IMR-90 (cell line): ENCODE results near the gene TBXAS1. TPM values are rescaled to one million over a fixed set of nuclear protein-coding genes. Genes with fewer than 3 reads are reported as not detected.

Experiments used
- ATAC-seq: fragments of 200-7000 bp; cut with Tn5 transposase; 2 replicates; pipeline ENCODE4 v1.9.1; 2020; ENCODE audit warnings: low read depth, mild to moderate bottlenecking, moderate library complexity
- BruUV-seq: library from RNA; stranded (reverse); fragments of 400-500 nt; replicated peaks from 2 replicates; lab custom pipeline; 2021; lab: Mats Ljungman, UMichigan
- CTCF ChIA-PET: fragments of 300-600 bp; formaldehyde crosslinking; extraction: SDS; loops from one replicate; lab custom pipeline; 2021; ENCODE audit warnings: antibody characterized with exemption; lab: Yijun Ruan, JAX
- POLR2A ChIA-PET: fragments of 300-600 bp; sonication (Branson Sonifier 250); formaldehyde crosslinking; loops from one replicate; lab custom pipeline; 2022; ENCODE audit warnings: antibody characterized with exemption; ENCODE audit not compliant: unreplicated experiment; lab: Charles Lee
- DNase-seq: peaks from one replicate; pipeline ENCODE4 v3.0.0; 2013
- H2AFZ ChIP-seq: replicated peaks from 2 replicates; pipeline ENCODE3; 2013; ENCODE audit warnings: low read length, mild to moderate bottlenecking; ENCODE audit not compliant: poor library complexity
- H2AK5ac ChIP-seq: 2 replicates; pipeline ENCODE4 v1.6.1; 2013; ENCODE audit warnings: low read depth, low read length, inconsistent platforms
- H2AK9ac ChIP-seq: replicated peaks from 2 replicates; pipeline ENCODE3; 2013; ENCODE audit warnings: mild to moderate bottlenecking, low read depth, low read length, moderate library complexity; ENCODE audit not compliant: poor library complexity
- H2BK120ac ChIP-seq: 2 replicates; pipeline ENCODE4 v1.6.1; 2013; ENCODE audit warnings: low read depth, low read length, inconsistent platforms
- H2BK15ac ChIP-seq: 3 replicates; pipeline ENCODE4 v1.6.1; 2013; ENCODE audit warnings: low read depth, low read length, inconsistent platforms
- H2BK20ac ChIP-seq: 2 replicates; pipeline ENCODE4 v1.6.1; 2013; ENCODE audit warnings: low read depth, mild to moderate bottlenecking, inconsistent platforms, low read length, moderate library complexity
- H2BK5ac ChIP-seq: 2 replicates; pipeline ENCODE4 v1.6.1; 2013; ENCODE audit warnings: mild to moderate bottlenecking, low read depth, low read length, inconsistent platforms; ENCODE audit not compliant: poor library complexity, severe bottlenecking
- H3K14ac ChIP-seq: replicated peaks from 2 replicates; pipeline ENCODE4 v1.6.1; 2013; ENCODE audit warnings: low read depth, low read length, inconsistent platforms
- H3K18ac ChIP-seq: 2 replicates; pipeline ENCODE4 v1.6.1; 2013; ENCODE audit warnings: low read depth, low read length, control low read depth
- H3K23ac ChIP-seq: 2 replicates; pipeline ENCODE4 v1.6.1; 2013; ENCODE audit warnings: low read depth, low read length, inconsistent platforms
- H3K27ac ChIP-seq: 2 replicates; pipeline ENCODE4 v1.5.1; 2013; ENCODE audit warnings: mild to moderate bottlenecking, control low read depth, low read length; ENCODE audit not compliant: insufficient read depth
- H3K27me3 ChIP-seq: 2 replicates; pipeline ENCODE4 v1.6.1; 2013; ENCODE audit warnings: low read length; ENCODE audit not compliant: control insufficient read depth, insufficient read depth
- H3K36me3 ChIP-seq: 2 replicates; pipeline ENCODE4 v1.6.1; 2013; ENCODE audit warnings: low read length, mixed read lengths; ENCODE audit not compliant: control insufficient read depth, insufficient read depth
- H3K4ac ChIP-seq: 2 replicates; pipeline ENCODE4 v1.6.1; 2013; ENCODE audit warnings: low read depth, low read length, inconsistent platforms
- H3K4me1 ChIP-seq: 2 replicates; pipeline ENCODE4 v1.6.1; 2013; ENCODE audit warnings: low read length, mixed read lengths; ENCODE audit not compliant: control insufficient read depth, insufficient read depth
- H3K4me2 ChIP-seq: 2 replicates; pipeline ENCODE4 v1.6.1; 2013; ENCODE audit warnings: low read depth, mild to moderate bottlenecking, control low read depth, low read length, moderate library complexity
- H3K4me3 ChIP-seq: 2 replicates; pipeline ENCODE4 v1.5.1; 2013; ENCODE audit warnings: low read depth, mild to moderate bottlenecking, control low read depth, low read length, moderate library complexity; ENCODE audit not compliant: insufficient read depth
- H3K56ac ChIP-seq: 2 replicates; pipeline ENCODE4 v1.6.1; 2013; ENCODE audit warnings: low read length, inconsistent platforms; ENCODE audit not compliant: insufficient read depth; ENCODE audit errors: extremely low read depth
- H3K79me1 ChIP-seq, 2 experiments: 2 replicates each; pipeline ENCODE4 v1.6.1; 2013; ENCODE audit warnings: low read length in 2 of 2, inconsistent platforms in 1 of 2, low read depth in 1 of 2
- H3K9ac ChIP-seq: 2 replicates; pipeline ENCODE4 v1.6.1; 2013; ENCODE audit warnings: low read depth, low read length, control low read depth
- H3K9me1 ChIP-seq: 2 replicates; pipeline ENCODE4 v1.6.1; 2013; ENCODE audit warnings: low read length, inconsistent platforms; ENCODE audit not compliant: insufficient read depth
- H3K9me3 ChIP-seq: 2 replicates; pipeline ENCODE4 v1.6.1; 2013; ENCODE audit warnings: low read length; ENCODE audit not compliant: control insufficient read depth, insufficient read depth
- H4K20me1 ChIP-seq: 2 replicates; pipeline ENCODE4 v1.6.1; 2013; ENCODE audit warnings: low read length, inconsistent platforms; ENCODE audit not compliant: insufficient read depth
- H4K5ac ChIP-seq: 2 replicates; pipeline ENCODE4 v1.6.1; 2013; ENCODE audit warnings: mild to moderate bottlenecking, low read depth, low read length, control low read depth
- H4K8ac ChIP-seq, 2 experiments: 2 replicates each; pipeline ENCODE4 v1.6.1; 2013; ENCODE audit warnings: low read depth in 2 of 2, low read length in 2 of 2, control low read depth in 1 of 2, inconsistent platforms in 1 of 2
- H4K91ac ChIP-seq: 2 replicates; pipeline ENCODE4 v1.6.1; 2013; ENCODE audit warnings: low read depth, low read length, inconsistent platforms; ENCODE audit not compliant: insufficient read depth
- BHLHE40 ChIP-seq: fragments of 150-350 bp; IDR thresholded peaks from 2 replicates; pipeline ENCODE4 v1.6.1; 2016; ENCODE audit warnings: mild to moderate bottlenecking, low read depth, low read length
- CEBPB ChIP-seq: IDR thresholded peaks from 2 replicates; pipeline ENCODE4 v1.6.1; 2012; ENCODE audit warnings: low read depth, low read length, improper control_type of control experiment
- CHD1 ChIP-seq: IDR thresholded peaks from 2 replicates; pipeline ENCODE4 v1.6.1; 2012; ENCODE audit warnings: low read depth, low read length, improper control_type of control experiment
- ELK1 ChIP-seq: fragments of 150-350 bp; IDR thresholded peaks from 2 replicates; pipeline ENCODE4 v1.6.1; 2016; ENCODE audit warnings: low read depth, mild to moderate bottlenecking, low read length, moderate library complexity, borderline replicate concordance
- FOS ChIP-seq: fragments of 150-350 bp; IDR thresholded peaks from 2 replicates; pipeline ENCODE4 v1.6.1; 2016; ENCODE audit warnings: low read depth, low read length
- MAFK ChIP-seq: IDR thresholded peaks from 2 replicates; pipeline ENCODE4 v1.6.1; 2012; ENCODE audit warnings: low read depth, low read length, improper control_type of control experiment
- MAZ ChIP-seq: IDR thresholded peaks from 2 replicates; pipeline ENCODE4 v1.6.1; 2012; ENCODE audit warnings: low read depth, mild to moderate bottlenecking, low read length, improper control_type of control experiment, moderate library complexity, borderline replicate concordance
- MXI1 ChIP-seq: IDR thresholded peaks from 2 replicates; pipeline ENCODE4 v1.6.1; 2012; ENCODE audit warnings: low read depth, mild to moderate bottlenecking, low read length, moderate library complexity, borderline replicate concordance
- POLR2A ChIP-seq: IDR thresholded peaks from 2 replicates; pipeline ENCODE4 v1.6.1; 2012; ENCODE audit warnings: mild to moderate bottlenecking, low read depth, low read length
- RAD21 ChIP-seq: IDR thresholded peaks from 2 replicates; pipeline ENCODE4 v1.6.1; 2012; ENCODE audit warnings: low read length, improper control_type of control experiment
- RCOR1 ChIP-seq: IDR thresholded peaks from 2 replicates; pipeline ENCODE4 v1.6.1; 2012; ENCODE audit warnings: mild to moderate bottlenecking, low read length, improper control_type of control experiment; ENCODE audit not compliant: insufficient replicate concordance
- RFX5 ChIP-seq: IDR thresholded peaks from 2 replicates; pipeline ENCODE4 v1.8.0; 2012; ENCODE audit warnings: low read depth, mild to moderate bottlenecking, low read length, moderate library complexity
- SMC3 ChIP-seq: fragments of 150-350 bp; IDR thresholded peaks from 2 replicates; pipeline ENCODE4 v1.6.1; 2016; ENCODE audit warnings: low read depth, mild to moderate bottlenecking, antibody characterized with exemption, low read length, moderate library complexity
- WGBS, 2 experiments: methylation state at CpG; one replicate each; pipeline versions ENCODE4 v1.1.5 to v1.1.7; 2013; ENCODE audit warnings: missing lambda C conversion rate in 2 of 2; ENCODE audit not compliant: insufficient read length in 1 of 2; ENCODE audit errors: extremely low coverage in 2 of 2; 5-methylcytosine and 5-hydroxymethylcytosine counted together
- dilution Hi-C: fragments of 300-500 bp; cut with HindIII; formaldehyde crosslinking; loops from one replicate; pipeline ENCODE4 v1.14.3; 2018; ENCODE audit warnings: low sequenced_read_pairs; ENCODE audit not compliant: unreplicated experiment
- in situ Hi-C: fragments of 300-500 bp; cut with MboI; formaldehyde crosslinking; loops from 3 replicates; pipeline ENCODE4 v1.14.3; 2019; ENCODE audit warnings: low sequenced_read_pairs, inconsistent platforms, mixed read lengths
- intact Hi-C: fragments of 100-400 bp; cut with micrococcal nuclease; formaldehyde crosslinking; loops from 2 replicates; pipeline ENCODE4 v1.10.0; 2022
- polyA plus RNA-seq, 3 experiments: library from polyadenylated mRNA; depleted of rRNA; stranded (reverse); fragments of >200 nt; gene quantifications; 2 replicates each; pipeline ENCODE4 v1.2.3, GENCODE V29; 2012; ENCODE audit warnings: low replicate concordance in 1 of 3
- total RNA-seq: library from RNA; depleted of rRNA; stranded (reverse); fragments of >200 nt; gene quantifications from 2 replicates; pipeline ENCODE4 v1.2.3, GENCODE V29; 2012

The TBXAS1 gene
- total and polyA plus RNA-seq, 2 of the 4 experiments (the other 2 are of a cell fraction): 5.9 to 10.8 TPM

- 86% methylated on average over 3 of the region's 5 CpGs; no CpG with 5 or more reads in 1 of the 2 experiments for WGBS, 2 experiments
- ATAC-seq: no peak
- H3K14ac ChIP-seq: no peak overlapping the region
- in situ Hi-C loops: no loop called here
- H3K9ac ChIP-seq: no peak overlapping the region
- no peaks in the 10 kb centered on the region for H4K20me1 ChIP-seq
- H2AFZ ChIP-seq: no peak overlapping the region
- H3K9me1 ChIP-seq: no peaks in the 10 kb centered on the region; the same call in 1 of the 2 replicates
- DNase-seq: no peak
- no peaks in the 10 kb centered on the region for H3K4me1 ChIP-seq
- H4K5ac ChIP-seq: no peak overlapping the region
- no peak overlapping the region for H3K18ac ChIP-seq
- H3K56ac ChIP-seq: no peak overlapping the region
- H3K27me3 ChIP-seq: no peaks in the 10 kb centered on the region
- no peak overlapping the region for H2BK20ac ChIP-seq
- ChIA-PET POLR2A (no interaction called here), CTCF (no interaction called here)
- TF ChIP-seq CHD1 (no peak), RFX5 (no peak), POLR2A (no peak), RAD21 (no peak), RCOR1 (no peak), BHLHE40 (no peak), MAZ (no peak), ELK1 (no peak), FOS (no peak), CEBPB (no peak), SMC3 (no peak), MAFK (no peak), MXI1 (no peak)
- no peak overlapping the region for H3K27ac ChIP-seq
- H4K91ac ChIP-seq: no peak overlapping the region
- dilution Hi-C loops: no loop called here
- H3K4me3 ChIP-seq: no peak overlapping the region
- no peak overlapping the region for H2AK9ac ChIP-seq
- no peak overlapping the region for H2BK5ac ChIP-seq
- H3K79me1 ChIP-seq: no peaks in the 10 kb centered on the region
- peaks cover 1% of the 10 kb centered on the region; the same call in 1 of the 2 replicates for H3K36me3 ChIP-seq
- H3K23ac ChIP-seq: no peak overlapping the region
- no peak overlapping the region for H2AK5ac ChIP-seq
- intact Hi-C loops: no loop called here
- H3K9me3 ChIP-seq: peaks cover 3% of the 10 kb centered on the region; the same call in 1 of the 2 replicates
- no TSS peak for BruUV-seq
- H2BK120ac ChIP-seq: no peak overlapping the region
- H3K4ac ChIP-seq: no peak overlapping the region
- no peak overlapping the region; the same call in 2 of the 3 replicates for H2BK15ac ChIP-seq
- H4K8ac ChIP-seq: no peak overlapping the region
- H3K4me2 ChIP-seq: no peak overlapping the region
Observed at GRCh38 chr7:139887992-139888481, 59.0 kb downstream of the TBXAS1 start.
